ENCODE data around the gene FBXO30.

FBXO30 gene

GRCh38 chr6:145815309-145816274, 997 bp upstream of the FBXO30 start:
- no peak for DNase-seq

GRCh38 chr6:145814035-145814500, 527 bp downstream of the FBXO30 start:
- DNase-seq = no peak

DNA sequence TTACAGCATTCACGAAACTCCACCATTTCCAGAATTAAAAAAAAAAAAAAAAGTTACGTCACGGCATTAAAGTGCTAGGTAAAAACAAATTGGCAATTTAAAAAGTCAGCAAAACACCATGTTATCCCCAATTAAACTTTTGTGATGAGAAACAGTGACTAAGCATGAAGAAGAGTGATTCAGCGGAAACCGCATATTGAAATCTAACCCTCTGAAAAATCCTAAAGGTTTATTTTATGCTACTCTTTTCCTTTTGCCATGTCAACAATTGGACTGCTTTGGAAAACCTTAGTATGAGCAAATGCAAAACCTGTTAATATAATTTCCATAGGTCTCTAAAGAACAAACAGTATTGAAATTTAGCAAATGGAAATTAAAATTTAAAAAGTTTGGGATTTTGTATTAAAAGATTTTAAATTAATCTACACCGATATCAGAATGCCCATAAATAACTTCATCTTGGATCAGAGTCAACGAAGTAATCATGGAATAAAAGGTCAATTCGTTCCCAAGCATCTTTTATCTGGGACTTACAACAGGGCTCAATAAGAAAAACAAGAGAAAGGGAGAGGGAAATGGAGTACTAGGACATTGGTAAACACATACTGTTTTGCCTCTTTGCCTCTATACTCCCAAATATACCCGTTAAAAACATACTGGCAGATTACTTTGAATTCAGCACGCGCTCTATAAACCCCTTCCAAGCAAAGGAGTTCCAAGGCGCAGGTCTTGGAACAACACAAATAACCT, 1.1 kb downstream of the FBXO30 start:
- no peak for DNase-seq

- DNase-seq = no peak
These were observed 2.9 kb downstream of the FBXO30 start for GRCh38 chr6:145811741-145812140.

- DNase-seq = no peak
These were observed 4.8 kb downstream of the FBXO30 start for GRCh38 chr6:145809785-145810184.

DNA sequence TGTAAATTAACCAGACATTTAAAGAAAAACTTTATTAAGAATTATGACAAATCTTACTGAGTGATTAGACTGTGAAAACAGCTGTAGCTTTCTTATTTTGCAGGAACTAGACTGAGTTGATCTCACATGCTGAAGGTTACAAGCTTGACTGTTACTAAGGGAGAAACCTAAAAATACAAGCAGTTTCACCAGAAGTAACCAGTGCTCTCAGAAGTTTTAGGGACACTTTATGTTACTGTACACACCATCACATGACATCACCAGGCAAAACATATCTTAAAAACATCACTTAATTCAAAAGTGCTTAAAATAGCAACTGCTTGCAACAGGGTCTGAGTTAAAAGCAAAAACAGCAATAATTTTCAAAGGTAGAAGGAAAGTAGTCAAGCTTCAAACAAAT, 5.4 kb downstream of the FBXO30 start:
- no peak for DNase-seq

DNA sequence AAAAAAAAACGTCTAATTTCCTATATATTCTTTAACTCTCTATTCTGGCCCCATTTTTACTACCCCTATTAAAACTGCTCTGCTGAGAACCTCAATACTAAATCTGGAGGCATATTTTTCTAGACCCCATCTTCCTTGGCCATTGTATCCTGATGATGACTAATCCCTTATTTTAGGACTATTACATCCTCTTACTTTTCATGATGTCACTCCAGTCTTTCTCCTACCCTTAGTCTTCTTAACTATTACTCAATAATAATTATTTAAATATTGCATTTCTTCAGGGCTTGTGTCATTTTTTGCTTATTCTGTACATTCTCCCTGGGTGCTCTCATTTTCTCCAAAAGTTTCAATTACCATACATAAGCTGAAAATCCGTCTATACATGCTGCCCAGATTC, 6.4 kb downstream of the FBXO30 start:
- no peak for DNase-seq

- DNase-seq = no peak
These were observed 12.5 kb downstream of the FBXO30 start for GRCh38 chr6:145802141-145802540.

DNA sequence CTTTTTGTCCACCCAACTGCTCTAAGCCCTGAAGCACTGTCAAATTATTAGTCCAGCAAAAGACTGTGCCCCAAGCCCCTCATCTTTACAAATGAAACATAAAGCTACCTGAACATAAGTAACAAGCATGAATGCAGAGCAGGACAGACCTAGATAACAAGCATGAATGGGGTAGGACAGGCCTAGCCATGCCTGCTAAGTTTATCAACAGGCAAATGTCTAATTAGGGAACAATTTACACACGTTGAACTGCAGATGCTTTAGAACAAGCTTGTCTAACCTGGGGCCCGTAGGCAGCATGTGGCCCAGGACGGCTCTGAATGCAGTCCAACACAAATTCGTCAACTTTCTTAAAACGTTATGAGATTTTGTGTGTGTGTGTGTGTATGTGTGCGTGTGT, 13.6 kb downstream of the FBXO30 start:
- DNase-seq = no peak

DNA sequence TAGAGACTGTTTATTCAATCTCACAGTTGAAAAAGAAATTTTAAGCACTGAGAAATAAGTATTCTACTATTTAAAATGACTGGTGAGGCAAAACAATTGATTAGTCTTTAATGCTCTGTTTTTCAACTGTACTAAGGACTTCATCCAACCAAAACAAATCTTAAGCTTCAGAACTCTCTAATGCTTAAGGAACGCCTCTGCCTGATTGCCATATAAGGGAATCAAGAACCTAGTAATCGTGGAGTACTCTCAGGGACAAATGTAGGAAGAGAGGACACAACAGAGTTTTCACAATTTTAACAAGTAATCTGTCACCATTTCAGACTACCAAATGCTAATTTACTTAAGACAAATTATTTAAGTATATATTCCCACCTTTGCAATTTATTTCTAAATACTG, 16.1 kb downstream of the FBXO30 start:
- no peak for DNase-seq

GRCh38 chr6:145789443-145789842, 25.2 kb downstream of the FBXO30 start:
- no peak for DNase-seq

DNA sequence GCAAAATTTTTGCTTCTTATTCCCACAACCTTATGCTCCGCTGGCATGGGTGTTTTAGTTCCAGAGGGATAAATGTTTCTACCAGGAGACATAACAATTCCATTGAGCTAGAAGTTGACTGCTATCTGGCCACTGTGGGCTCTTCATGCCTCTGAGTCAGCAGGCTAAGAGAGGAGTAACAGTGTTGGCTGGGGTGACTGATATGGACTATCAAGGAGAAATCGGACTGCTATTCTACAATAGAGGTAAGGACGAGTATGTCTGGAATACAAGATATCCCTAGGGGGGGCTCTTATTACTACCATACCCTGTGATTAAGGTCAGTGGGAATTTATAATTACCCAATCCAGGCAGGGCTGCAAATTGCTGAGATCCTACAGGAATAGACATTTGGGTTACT, 26.9 kb downstream of the FBXO30 start:
- DNase-seq = no peak

DNA sequence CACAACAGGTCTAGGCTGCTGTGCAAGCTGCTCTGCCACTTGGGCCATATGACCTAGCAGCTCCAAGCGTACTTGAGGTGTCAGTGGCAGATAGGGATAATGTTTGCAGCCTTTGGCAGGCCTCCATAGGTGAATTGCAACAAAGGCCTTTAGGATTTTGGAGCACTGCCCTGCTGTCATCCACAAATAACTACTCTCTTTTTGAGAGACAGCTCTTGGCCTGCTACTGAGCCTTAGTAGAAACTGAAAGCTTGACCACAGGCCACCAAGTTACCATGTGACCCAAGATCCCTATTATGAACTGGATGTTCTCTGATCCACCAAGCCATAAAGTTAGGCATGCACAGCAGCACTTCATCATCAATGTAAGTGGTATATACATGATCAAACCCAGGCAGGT, 29.9 kb downstream of the FBXO30 start:
- no peak for DNase-seq

- no peak for DNase-seq
These were observed 30.8 kb downstream of the FBXO30 start for GRCh38 chr6:145783796-145784195.

GRCh38 chr6:145772846-145773245, 41.7 kb downstream of the FBXO30 start:
- no peak for DNase-seq

- no peak for DNase-seq
These were observed 49.1 kb downstream of the FBXO30 start for GRCh38 chr6:145765449-145765848.

GRCh38 chr6:145763742-145764141, 50.9 kb downstream of the FBXO30 start:
- no peak for DNase-seq

- DNase-seq = no peak
These were observed 53.0 kb downstream of the FBXO30 start for GRCh38 chr6:145761584-145761983.

DNA sequence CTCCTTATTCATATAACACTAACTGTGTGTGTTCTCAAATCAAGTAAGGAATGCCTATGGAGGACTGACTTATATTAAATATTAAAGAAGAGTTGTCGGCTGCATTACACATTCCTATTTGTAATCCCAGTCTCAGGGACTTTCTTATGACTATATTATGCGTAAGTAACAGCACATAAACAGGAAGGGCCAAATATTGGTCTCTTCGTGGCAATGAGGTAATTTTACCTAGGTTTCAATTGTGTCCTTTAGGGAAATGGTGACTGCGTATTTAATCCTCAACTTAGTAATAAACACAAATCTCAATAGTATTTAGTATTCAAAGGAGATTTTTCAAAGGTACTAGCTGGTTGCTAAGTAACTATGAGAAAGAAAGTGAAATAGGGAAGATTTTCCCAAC, 56.5 kb downstream of the FBXO30 start:
- DNase-seq = no peak

GRCh38 chr6:145756170-145756662, 58.4 kb downstream of the FBXO30 start:
- DNase-seq = no peak

- DNase-seq = no peak
These were observed 58.9 kb downstream of the FBXO30 start for GRCh38 chr6:145755682-145756081.

GRCh38 chr6:145752638-145753037, 62.0 kb downstream of the FBXO30 start:
- no peak for DNase-seq

- no peak for DNase-seq
These were observed 65.0 kb downstream of the FBXO30 start for GRCh38 chr6:145749632-145750031.

DNA sequence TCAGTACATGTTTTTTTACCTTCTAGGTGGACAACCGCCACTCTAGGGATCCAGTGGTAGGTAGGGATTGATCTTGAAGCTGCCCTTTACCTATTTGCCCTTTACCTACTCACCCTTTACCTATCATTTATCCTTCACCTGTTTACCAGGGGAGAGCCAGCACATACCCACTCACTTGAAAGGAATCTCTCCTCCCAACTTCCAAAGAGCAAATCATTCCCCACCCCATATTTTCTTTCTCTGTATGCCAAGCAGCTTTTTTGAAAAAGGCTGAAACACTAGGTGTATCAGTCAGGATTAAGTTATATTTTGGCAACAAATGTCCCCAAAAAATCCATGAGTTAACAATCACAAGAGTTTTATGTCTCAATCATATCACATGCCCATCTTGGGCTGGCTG, 68.7 kb downstream of the FBXO30 start:
- no peak for DNase-seq
